Measurements from ENCODE around the gene MMP12.
A peak's percentile ranks its signal among the peaks of the same experiment; 100 is the strongest.

Gene MMP12

GRCh38 chr11:102843489-102843888 lies 31.3 kb downstream of the MMP12 start, which contains the start of gene MMP3:
Gene MMP3 (minus strand): TSS chr11:102843609. CDS start chr11:102843546, 63 bp downstream.
- Histone ChIP-seq H3K36me3 (ENCODE audit: control insufficient read depth in 1 of 2, insufficient read depth in 2 of 2, low read depth in 1 of 2, low read length in 2 of 2) (no peaks in the 10 kb centered on the region), H3K4me3 (ENCODE audit: insufficient read depth in 1 of 2, low read depth in 1 of 2, low read length in 2 of 2) (no peak within 1 kb of the TSS), H3K9me3 (ENCODE audit: control insufficient read depth, low read length) (no peaks in the 10 kb centered on the region), H2BK15ac (ENCODE audit: low read depth, poor library complexity, severe bottlenecking) (no peak within 1 kb of the TSS), H2AFZ (ENCODE audit: low read depth, low read length) (no peak within 1 kb of the TSS), H4K8ac (ENCODE audit: low read length) (peak within 1 kb of the TSS; percentile 35), H4K91ac (ENCODE audit: low read length) (peak within 1 kb of the TSS; percentile 61), H3K23ac (ENCODE audit: low read length in 2 of 2) (no peak within 1 kb of the TSS), H3K27ac (ENCODE audit: low read length, poor library complexity, severe bottlenecking) (no peak within 1 kb of the TSS), H3K27me3 (ENCODE audit: control insufficient read depth in 1 of 2, insufficient read depth in 1 of 2, low read length in 2 of 2) (no peaks in the 10 kb centered on the region), H2BK5ac (ENCODE audit: low read depth, low read length, poor library complexity, severe bottlenecking) (no peak within 1 kb of the TSS), H3K79me1 (replicated peaks; ENCODE audit: low read length, poor library complexity, severe bottlenecking) (no peaks in the 10 kb centered on the region), H3K4me1 (ENCODE audit: control insufficient read depth, insufficient read depth, low read depth, low read length) (no peaks in the 10 kb centered on the region), H3K18ac (ENCODE audit: low read depth in 1 of 2, low read length in 2 of 2) (no peak within 1 kb of the TSS), H2BK12ac (ENCODE audit: low read length in 2 of 2) (peak within 1 kb of the TSS; percentile 15 to 61), H3K4ac (ENCODE audit: low read depth in 1 of 2, low read length in 2 of 2) (no peak within 1 kb of the TSS), H2BK120ac (ENCODE audit: low read depth, low read length) (no peak within 1 kb of the TSS), H3K14ac (ENCODE audit: low read length in 2 of 2) (peak within 1 kb of the TSS in 1 of 2 experiments; percentile 59), H3K4me2 (ENCODE audit: low read length, poor library complexity, severe bottlenecking) (no peak within 1 kb of the TSS), H3K9ac (ENCODE audit: low read length) (no peak within 1 kb of the TSS), H2AK5ac (ENCODE audit: low read length, severe bottlenecking) (no peak within 1 kb of the TSS)
- WGBS, result 43% methylated on average over 4 of the region's 4 CpGs
- DNase-seq, result peak; percentile 37

GRCh38 chr11:102842930-102843329 lies 31.9 kb downstream of the MMP12 start:
- 88% methylated on average over 1 of the region's 1 CpG for WGBS
- no peak overlapping the region for H2BK15ac ChIP-seq (ENCODE audit: low read depth, poor library complexity, severe bottlenecking)
- H3K27me3 ChIP-seq (ENCODE audit: control insufficient read depth in 1 of 2, insufficient read depth in 1 of 2, low read length in 2 of 2), result no peaks in the 10 kb centered on the region
- no peak overlapping the region for H3K18ac ChIP-seq (ENCODE audit: low read depth in 1 of 2, low read length in 2 of 2)
- H3K27ac ChIP-seq (ENCODE audit: low read length, poor library complexity, severe bottlenecking), result no peak overlapping the region
- no peak overlapping the region for H3K14ac ChIP-seq (ENCODE audit: low read length in 2 of 2)
- no peak overlapping the region for H2AFZ ChIP-seq (ENCODE audit: low read depth, low read length)
- DNase-seq, result no peak
- no peaks in the 10 kb centered on the region for H3K9me3 ChIP-seq (ENCODE audit: control insufficient read depth, low read length)
- no peak overlapping the region for H4K91ac ChIP-seq (ENCODE audit: low read length)
- H3K79me1 ChIP-seq (replicated peaks; ENCODE audit: low read length, poor library complexity, severe bottlenecking), result no peaks in the 10 kb centered on the region
- H3K36me3 ChIP-seq (ENCODE audit: control insufficient read depth in 1 of 2, insufficient read depth in 2 of 2, low read depth in 1 of 2, low read length in 2 of 2), result no peaks in the 10 kb centered on the region
- no peak overlapping the region for H2BK120ac ChIP-seq (ENCODE audit: low read depth, low read length)
- H2BK5ac ChIP-seq (ENCODE audit: low read depth, low read length, poor library complexity, severe bottlenecking), result no peak overlapping the region
- H3K23ac ChIP-seq (ENCODE audit: low read length in 2 of 2), result no peak overlapping the region
- H3K4me1 ChIP-seq (ENCODE audit: control insufficient read depth, insufficient read depth, low read depth, low read length), result no peaks in the 10 kb centered on the region
- H2AK5ac ChIP-seq (ENCODE audit: low read length, severe bottlenecking), result no peak overlapping the region
- no peak overlapping the region for H4K8ac ChIP-seq (ENCODE audit: low read length)
- H3K4me2 ChIP-seq (ENCODE audit: low read length, poor library complexity, severe bottlenecking), result no peak overlapping the region
- H3K4ac ChIP-seq (ENCODE audit: low read depth in 1 of 2, low read length in 2 of 2), result no peak overlapping the region
- no peak overlapping the region for H2BK12ac ChIP-seq (ENCODE audit: low read length in 2 of 2)
- H3K4me3 ChIP-seq (ENCODE audit: insufficient read depth in 1 of 2, low read depth in 1 of 2, low read length in 2 of 2), result no peak overlapping the region
- no peak overlapping the region for H3K9ac ChIP-seq (ENCODE audit: low read length)

- Histone ChIP-seq H3K23ac (ENCODE audit: low read length in 2 of 2) (no peak overlapping the region), H2BK12ac (ENCODE audit: low read length in 2 of 2) (no peak overlapping the region), H4K91ac (ENCODE audit: low read length) (no peak overlapping the region), H4K8ac (ENCODE audit: low read length) (no peak overlapping the region), H2AK5ac (ENCODE audit: low read length, severe bottlenecking) (no peak overlapping the region), H3K79me1 (replicated peaks; ENCODE audit: low read length, poor library complexity, severe bottlenecking) (no peaks in the 10 kb centered on the region), H3K9ac (ENCODE audit: low read length) (no peak overlapping the region), H3K18ac (ENCODE audit: low read depth in 1 of 2, low read length in 2 of 2) (no peak overlapping the region), H3K36me3 (ENCODE audit: control insufficient read depth in 1 of 2, insufficient read depth in 2 of 2, low read depth in 1 of 2, low read length in 2 of 2) (no peaks in the 10 kb centered on the region), H3K4me2 (ENCODE audit: low read length, poor library complexity, severe bottlenecking) (no peak overlapping the region), H3K27ac (ENCODE audit: low read length, poor library complexity, severe bottlenecking) (no peak overlapping the region), H3K4ac (ENCODE audit: low read depth in 1 of 2, low read length in 2 of 2) (no peak overlapping the region), H3K4me1 (ENCODE audit: control insufficient read depth, insufficient read depth, low read depth, low read length) (no peaks in the 10 kb centered on the region), H3K9me3 (ENCODE audit: control insufficient read depth, low read length) (no peaks in the 10 kb centered on the region), H3K27me3 (ENCODE audit: control insufficient read depth in 1 of 2, insufficient read depth in 1 of 2, low read length in 2 of 2) (no peaks in the 10 kb centered on the region), H2AFZ (ENCODE audit: low read depth, low read length) (no peak overlapping the region), H3K14ac (ENCODE audit: low read length in 2 of 2) (no peak overlapping the region), H2BK120ac (ENCODE audit: low read depth, low read length) (no peak overlapping the region), H2BK5ac (ENCODE audit: low read depth, low read length, poor library complexity, severe bottlenecking) (no peak overlapping the region), H3K4me3 (ENCODE audit: insufficient read depth in 1 of 2, low read depth in 1 of 2, low read length in 2 of 2) (no peak overlapping the region), H2BK15ac (ENCODE audit: low read depth, poor library complexity, severe bottlenecking) (no peak overlapping the region)
- no peak for DNase-seq
- WGBS, result 94% methylated on average over 4 of the region's 5 CpGs
Measured at GRCh38 chr11:102840018-102840417, 34.8 kb downstream of the MMP12 start.

- Histone ChIP-seq H3K79me1 (replicated peaks; ENCODE audit: low read length, poor library complexity, severe bottlenecking) (no peaks in the 10 kb centered on the region), H3K14ac (ENCODE audit: low read length in 2 of 2) (no peak overlapping the region), H3K27ac (ENCODE audit: low read length, poor library complexity, severe bottlenecking) (no peak overlapping the region), H4K91ac (ENCODE audit: low read length) (no peak overlapping the region), H3K23ac (ENCODE audit: low read length in 2 of 2) (no peak overlapping the region), H3K36me3 (ENCODE audit: control insufficient read depth in 1 of 2, insufficient read depth in 2 of 2, low read depth in 1 of 2, low read length in 2 of 2) (no peaks in the 10 kb centered on the region), H3K4me3 (ENCODE audit: insufficient read depth in 1 of 2, low read depth in 1 of 2, low read length in 2 of 2) (no peak overlapping the region), H2AFZ (ENCODE audit: low read depth, low read length) (no peak overlapping the region), H2AK5ac (ENCODE audit: low read length, severe bottlenecking) (no peak overlapping the region), H2BK5ac (ENCODE audit: low read depth, low read length, poor library complexity, severe bottlenecking) (no peak overlapping the region), H3K4me2 (ENCODE audit: low read length, poor library complexity, severe bottlenecking) (no peak overlapping the region), H3K9me3 (ENCODE audit: control insufficient read depth, low read length) (no peaks in the 10 kb centered on the region), H3K4me1 (ENCODE audit: control insufficient read depth, insufficient read depth, low read depth, low read length) (no peaks in the 10 kb centered on the region), H3K18ac (ENCODE audit: low read depth in 1 of 2, low read length in 2 of 2) (no peak overlapping the region), H2BK120ac (ENCODE audit: low read depth, low read length) (no peak overlapping the region), H3K4ac (ENCODE audit: low read depth in 1 of 2, low read length in 2 of 2) (no peak overlapping the region), H3K27me3 (ENCODE audit: control insufficient read depth in 1 of 2, insufficient read depth in 1 of 2, low read length in 2 of 2) (no peaks in the 10 kb centered on the region), H2BK15ac (ENCODE audit: low read depth, poor library complexity, severe bottlenecking) (no peak overlapping the region), H4K8ac (ENCODE audit: low read length) (no peak overlapping the region), H3K9ac (ENCODE audit: low read length) (no peak overlapping the region), H2BK12ac (ENCODE audit: low read length in 2 of 2) (no peak overlapping the region)
- no peak for DNase-seq
- WGBS, result 93% methylated on average over 2 of the region's 2 CpGs
Measured at GRCh38 chr11:102837646-102838045, 37.1 kb downstream of the MMP12 start.
